HG03103 (cell line): ENCODE results near the gene HAUS1.

ENCODE experiments used
- ATAC-seq: cut with Tn5 transposase; IDR thresholded peaks from one replicate; pipeline ENCODE4 v1.9.1; 2021; ENCODE audit warnings: low read depth; ENCODE audit not compliant: unreplicated experiment

HAUS1 gene

GRCh38 chr18:46104128-46104911, at the start of gene HAUS1:
HAUS1 (plus strand) TSS chr18:46104385; CDS start chr18:46104412, 27 bp downstream.
- ATAC-seq, result peak; percentile 86

GRCh38 chr18:46054956-46055837, 49.0 kb upstream of the HAUS1 start:
- peak; percentile 70 for ATAC-seq

- peak; percentile 24 for ATAC-seq
Observed at GRCh38 chr18:46055838-46056230, 48.4 kb upstream of the HAUS1 start.

- ATAC-seq, result no peak
Observed at GRCh38 chr18:46060359-46060841, 43.8 kb upstream of the HAUS1 start.

GRCh38 chr18:46061387-46061786, 42.8 kb upstream of the HAUS1 start:
- ATAC-seq, result no peak

- ATAC-seq, result no peak
Observed at GRCh38 chr18:46061796-46062195, 42.4 kb upstream of the HAUS1 start.

GRCh38 chr18:46062781-46063180, 41.4 kb upstream of the HAUS1 start:
- ATAC-seq, result no peak

- ATAC-seq, result no peak
Observed at GRCh38 chr18:46067438-46068007, 36.7 kb upstream of the HAUS1 start.

GRCh38 chr18:46068763-46069162, 35.4 kb upstream of the HAUS1 start:
- no peak for ATAC-seq

GRCh38 chr18:46069524-46069923, 34.7 kb upstream of the HAUS1 start:
- no peak for ATAC-seq

- ATAC-seq, result no peak
Observed at GRCh38 chr18:46070232-46070631, 34.0 kb upstream of the HAUS1 start.

- ATAC-seq, result peak; percentile 4
Observed at GRCh38 chr18:46070815-46071652, 33.2 kb upstream of the HAUS1 start.

GRCh38 chr18:46071653-46072375, 32.4 kb upstream of the HAUS1 start, which contains the start of gene PSTPIP2:
PSTPIP2 (minus strand) TSS chr18:46072260; CDS start chr18:46072188, 72 bp downstream.
- peak; percentile 45 for ATAC-seq

- no peak for ATAC-seq
Observed at GRCh38 chr18:46072376-46072867, 31.8 kb upstream of the HAUS1 start.

- ATAC-seq, result no peak
Observed at GRCh38 chr18:46072959-46073358, 31.2 kb upstream of the HAUS1 start.

- ATAC-seq, result no peak
Observed at GRCh38 chr18:46073474-46074331, 30.5 kb upstream of the HAUS1 start.

GRCh38 chr18:46079336-46079735, 24.8 kb upstream of the HAUS1 start:
- no peak for ATAC-seq

- ATAC-seq, result no peak
Observed at GRCh38 chr18:46080156-46080555, 24.0 kb upstream of the HAUS1 start.
